Large intestine (tissue), 3 donors: Measurements from ENCODE around the gene THSD4. TPM values are rescaled to one million over a fixed set of nuclear protein-coding genes. Genes with fewer than 3 reads are reported as not detected.
"Not testable (repeated sequence)": the region's sequence is repeated elsewhere in the genome, so short reads cannot be mapped to it uniquely, and the experiment has no call there.

ENCODE experiments used
- DNase-seq, 2 donors: peaks; one replicate each; pipeline versions ENCODE4 v3.0.0 to v3.0.0-alpha.2; 2013
- H3K27ac ChIP-seq: one replicate; pipeline ENCODE4 v1.5.1; 2013; ENCODE audit warnings: low read length
- H3K27me3 ChIP-seq: 2 replicates; pipeline ENCODE4 v1.6.1; 2013; ENCODE audit warnings: low read length; ENCODE audit not compliant: control insufficient read depth, insufficient read depth
- H3K36me3 ChIP-seq: 2 replicates; pipeline ENCODE4 v1.6.1; 2013; ENCODE audit warnings: low read length; ENCODE audit not compliant: control insufficient read depth, insufficient read depth
- H3K4me1 ChIP-seq: one replicate; pipeline ENCODE4 v1.6.1; 2013; ENCODE audit warnings: low read length; ENCODE audit not compliant: control insufficient read depth, insufficient read depth
- H3K4me3 ChIP-seq: one replicate; pipeline ENCODE4 v1.5.1; 2013; ENCODE audit warnings: low read length
- H3K9me3 ChIP-seq: one replicate; pipeline ENCODE4 v1.6.1; 2013; ENCODE audit warnings: mild to moderate bottlenecking, low read depth, low read length, moderate library complexity; ENCODE audit not compliant: control insufficient read depth
- WGBS: methylation state at CpG from one replicate; pipeline ENCODE4 v1.1.5; 2013; ENCODE audit warnings: low lambda C conversion rate; ENCODE audit not compliant: insufficient coverage; 5-methylcytosine and 5-hydroxymethylcytosine counted together
- polyA plus RNA-seq: library from polyadenylated mRNA; unstranded; fragments of 120-200 nt; gene quantifications from one replicate; pipeline ENCODE4 v1.2.1, GENCODE V29; 2013

Gene THSD4
- polyA plus RNA-seq, 1 donor: 17.5 TPM

- Histone ChIP-seq H3K9me3 (no peaks in the 10 kb centered on the region), H3K36me3 (no peaks in the 10 kb centered on the region), H3K27ac (no peak overlapping the region), H3K4me1 (no peaks in the 10 kb centered on the region), H3K4me3 (no peak overlapping the region), H3K27me3 (no peaks in the 10 kb centered on the region)
- no peak for DNase-seq
- WGBS: 100% methylated on average over 1 of the region's 3 CpGs
These were observed 251.7 kb downstream of the THSD4 start for GRCh38 chr15:71366926-71367325.

- H3K27me3 ChIP-seq, H3K27ac ChIP-seq, H3K4me3 ChIP-seq, H3K4me1 ChIP-seq, H3K36me3 ChIP-seq, H3K9me3 ChIP-seq, DNase-seq: not testable (repeated sequence)
- WGBS: no CpG with 5 or more reads among the region's 1 CpG
These were observed 252.5 kb downstream of the THSD4 start for GRCh38 chr15:71367737-71368136.

DNA sequence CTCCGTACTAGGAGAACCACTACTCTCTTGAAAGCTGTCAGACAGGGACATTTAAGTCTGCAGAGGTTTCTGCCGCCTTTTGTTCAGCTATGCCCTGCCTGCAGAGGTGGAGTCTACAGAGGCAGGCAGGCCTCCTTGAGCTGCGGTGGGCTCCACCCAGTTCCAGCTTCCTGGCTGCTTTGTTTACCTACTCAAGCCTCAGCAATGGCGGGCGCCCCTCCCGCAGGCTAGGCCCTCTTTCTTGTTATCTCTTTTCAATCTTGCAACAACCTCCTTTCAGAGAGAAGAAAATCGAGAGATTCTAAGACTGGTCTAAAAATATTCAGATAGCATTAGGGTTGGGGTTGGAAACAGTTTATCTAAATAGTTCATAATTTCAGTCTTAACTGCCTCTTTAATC, 257.5 kb downstream of the THSD4 start:
- not testable (repeated sequence) for DNase-seq, H3K36me3 ChIP-seq, H3K9me3 ChIP-seq, H3K27me3 ChIP-seq, H3K4me3 ChIP-seq, H3K27ac ChIP-seq
- 18% methylated on average over 2 of the region's 7 CpGs for WGBS
- peaks cover 15% of the 10 kb centered on the region for H3K4me1 ChIP-seq

GRCh38 chr15:71373917-71374316, 258.6 kb downstream of the THSD4 start:
- 100% methylated on average over 1 of the region's 1 CpG for WGBS
- H3K4me1 ChIP-seq: peaks cover 15% of the 10 kb centered on the region
- no peaks in the 10 kb centered on the region for H3K36me3 ChIP-seq
- no peaks in the 10 kb centered on the region for H3K27me3 ChIP-seq
- H3K4me3 ChIP-seq: no peak overlapping the region
- no peak for DNase-seq
- H3K9me3 ChIP-seq: no peaks in the 10 kb centered on the region
- H3K27ac ChIP-seq: peak overlapping the region; percentile 68

DNA sequence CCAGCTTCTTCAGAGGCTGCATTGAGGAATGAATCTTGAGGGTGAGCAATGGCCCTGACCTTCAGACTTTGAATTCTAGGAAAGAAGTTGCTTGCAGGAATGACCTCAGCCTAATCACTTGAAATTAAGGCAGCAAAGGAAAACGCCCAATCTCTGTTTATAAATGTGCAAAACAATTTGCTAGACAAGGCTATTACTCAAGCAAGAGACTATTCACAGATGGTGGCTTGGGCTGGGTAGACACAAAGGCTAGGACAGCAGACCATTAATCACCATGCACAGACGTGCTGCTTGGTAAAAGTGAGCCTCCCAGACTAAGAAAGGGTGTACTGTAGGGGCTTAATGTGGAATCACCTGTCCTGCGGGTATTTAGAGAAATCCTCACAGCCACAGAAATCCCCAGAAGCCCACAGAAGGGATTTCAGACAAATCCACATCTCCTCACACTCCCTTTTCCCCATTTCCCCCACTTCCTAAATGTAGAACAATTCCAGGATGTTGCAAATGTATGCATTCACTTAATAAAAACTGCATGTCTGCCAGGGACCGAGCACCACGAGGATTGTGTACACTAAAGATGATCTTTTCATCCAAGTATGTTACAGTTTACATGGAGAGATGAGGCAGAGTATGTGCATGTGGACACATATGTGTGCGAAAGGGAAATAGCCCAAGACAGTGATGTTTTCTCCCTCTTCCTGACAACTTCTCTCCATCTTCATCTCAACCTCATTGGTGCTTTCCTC, 259.5 kb downstream of the THSD4 start:
- H3K27ac ChIP-seq: peak overlapping the region; percentile 68
- WGBS: 60% methylated on average over 1 of the region's 6 CpGs
- H3K4me1 ChIP-seq: peaks cover 15% of the 10 kb centered on the region
- no peaks in the 10 kb centered on the region for H3K27me3 ChIP-seq
- no peaks in the 10 kb centered on the region for H3K9me3 ChIP-seq
- no peaks in the 10 kb centered on the region for H3K36me3 ChIP-seq
- peak; percentile 19 to 49 for DNase-seq
- H3K4me3 ChIP-seq: no peak overlapping the region

- Histone ChIP-seq H3K4me3 (no peak overlapping the region), H3K36me3 (no peaks in the 10 kb centered on the region), H3K27ac (no peak overlapping the region), H3K27me3 (no peaks in the 10 kb centered on the region), H3K9me3 (no peaks in the 10 kb centered on the region), H3K4me1 (peaks cover 15% of the 10 kb centered on the region)
- no peak for DNase-seq
- no CpG with 5 or more reads among the region's 3 CpGs for WGBS
These were observed 260.7 kb downstream of the THSD4 start for GRCh38 chr15:71375934-71376333.

DNA sequence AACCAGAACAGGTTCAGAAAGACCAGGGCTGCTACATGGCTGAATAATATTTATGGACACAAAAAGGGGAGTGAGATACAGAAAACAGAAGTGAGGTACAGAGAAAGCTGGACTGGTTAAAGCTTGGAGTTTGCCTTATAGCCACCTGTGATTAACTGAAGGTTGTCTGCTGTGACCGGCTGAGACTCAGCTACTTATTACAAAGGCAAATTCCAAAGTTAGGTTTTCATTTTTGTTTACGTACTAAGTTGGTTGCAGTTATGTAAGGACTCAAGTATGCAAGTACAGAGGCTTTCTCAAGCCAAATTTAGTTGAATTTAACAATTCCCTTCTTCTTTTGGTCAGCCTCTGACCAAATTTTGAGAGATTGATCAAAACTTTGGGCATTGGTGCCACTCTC, 264.6 kb downstream of the THSD4 start:
- no CpG with 5 or more reads among the region's 2 CpGs for WGBS
- H3K9me3 ChIP-seq: no peaks in the 10 kb centered on the region

GRCh38 chr15:71380345-71380744, 265.1 kb downstream of the THSD4 start:
- no peaks in the 10 kb centered on the region for H3K36me3 ChIP-seq
- H3K4me3 ChIP-seq: no peak overlapping the region
- H3K27me3 ChIP-seq: no peaks in the 10 kb centered on the region
- DNase-seq: no peak
- H3K4me1 ChIP-seq: peaks cover under 1% of the 10 kb centered on the region
- no peak overlapping the region for H3K27ac ChIP-seq
- WGBS: no CpG with 5 or more reads among the region's 2 CpGs
- no peaks in the 10 kb centered on the region for H3K9me3 ChIP-seq

More for the DNA sequence above, 264.6 kb downstream of the THSD4 start:
- no peak for DNase-seq
- Histone ChIP-seq H3K27me3 (no peaks in the 10 kb centered on the region), H3K36me3 (no peaks in the 10 kb centered on the region), H3K4me3 (no peak overlapping the region), H3K27ac (no peak overlapping the region), H3K4me1 (peaks cover 5% of the 10 kb centered on the region)

DNA sequence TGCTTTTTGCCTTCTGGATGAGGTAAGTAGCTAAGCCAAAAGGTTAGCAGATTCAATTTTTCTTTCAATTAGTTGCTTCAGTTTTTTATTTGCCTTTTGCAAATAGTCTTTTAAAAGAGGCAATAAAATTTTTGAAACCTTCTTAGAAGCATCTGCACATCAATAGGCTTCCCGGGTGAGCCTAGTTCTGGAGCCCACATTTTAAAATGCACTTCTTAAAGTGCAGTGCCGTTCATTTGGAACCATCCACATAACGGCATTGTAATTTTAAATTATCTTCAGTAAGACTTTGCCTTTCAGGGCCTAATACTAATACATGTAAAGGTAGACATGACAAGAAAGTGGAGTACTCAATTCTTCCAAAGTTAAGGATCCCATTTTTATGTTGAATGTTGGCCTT, 269.2 kb downstream of the THSD4 start:
- Histone ChIP-seq H3K36me3 (no peaks in the 10 kb centered on the region), H3K27me3 (no peaks in the 10 kb centered on the region), H3K9me3 (no peaks in the 10 kb centered on the region), H3K4me3 (no peak overlapping the region), H3K27ac (no peak overlapping the region), H3K4me1 (peaks cover 2% of the 10 kb centered on the region)
- DNase-seq: no peak
- WGBS: no CpG with 5 or more reads among the region's 3 CpGs

GRCh38 chr15:71385026-71385425, 269.8 kb downstream of the THSD4 start:
- peak in 1 of 2 donors; percentile 26 for DNase-seq
- H3K9me3 ChIP-seq: no peaks in the 10 kb centered on the region
- no peaks in the 10 kb centered on the region for H3K27me3 ChIP-seq
- no peak overlapping the region for H3K27ac ChIP-seq
- H3K4me1 ChIP-seq: peaks cover 2% of the 10 kb centered on the region
- no peaks in the 10 kb centered on the region for H3K36me3 ChIP-seq
- no peak overlapping the region for H3K4me3 ChIP-seq
- 60% methylated on average over 1 of the region's 4 CpGs for WGBS

DNA sequence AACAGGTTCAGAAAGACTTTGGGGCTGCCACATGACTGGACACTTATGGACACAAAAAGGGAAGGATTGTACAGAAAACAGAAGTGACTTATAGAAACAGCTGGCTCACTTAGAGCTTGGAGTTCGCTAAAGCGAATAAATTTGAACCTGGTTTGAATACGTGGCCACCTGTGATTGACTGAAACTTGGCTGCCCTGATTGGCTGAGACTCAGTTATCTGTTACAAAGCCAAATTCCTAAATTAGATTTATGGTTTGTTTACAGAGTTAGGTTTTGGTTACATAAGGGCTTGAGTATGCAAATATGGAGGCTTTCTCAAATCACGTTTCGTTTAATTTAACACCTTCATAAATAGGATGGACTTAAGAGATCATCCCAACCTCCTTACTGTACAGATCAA, 270.2 kb downstream of the THSD4 start:
- Histone ChIP-seq H3K9me3 (no peaks in the 10 kb centered on the region), H3K27me3 (no peaks in the 10 kb centered on the region), H3K4me1 (peaks cover 2% of the 10 kb centered on the region), H3K36me3 (no peaks in the 10 kb centered on the region), H3K27ac (no peak overlapping the region), H3K4me3 (no peak overlapping the region)
- 67% methylated on average over 1 of the region's 5 CpGs for WGBS
- DNase-seq: no peak
